Prostate gland (tissue), 2 donors: ENCODE data around the gene MLF1.

Source experiments
- CTCF ChIP-seq, 4 experiments: fragments of 200-600 bp in 2 of 4; fragments of 450-650 bp in 2 of 4; sonication (generic) in 2 of 4; IDR thresholded peaks; 1 replicate in 3 of 4; 2 replicates in 1 of 4; pipeline ENCODE4 v1.5.1; 2016 to 2019; ENCODE audit warnings: antibody characterized with exemption in 4 of 4, mild to moderate bottlenecking in 2 of 4, moderate library complexity in 2 of 4
- POLR2A ChIP-seq: fragments of 450-650 bp; IDR thresholded peaks from one replicate; pipeline ENCODE4 v1.6.1; 2016; ENCODE audit warnings: antibody characterized with exemption, mild to moderate bottlenecking

GRCh38 chr3:158574646-158575045 lies 3.7 kb downstream of the MLF1 start:
- TF ChIP-seq POLR2A, result no peak
- TF ChIP-seq CTCF (IDR thresholded peaks at IDR 0.05), result no peak
